GM12891 (cell line): ENCODE results near the gene CRYBA4.

Experiments used
- POLR2A ChIP-seq: IDR thresholded peaks from 2 replicates; pipeline ENCODE4 v1.6.1; 2011; ENCODE audit warnings: low read depth, low read length, control low read depth
- SPI1 ChIP-seq: IDR thresholded peaks from 2 replicates; pipeline ENCODE4 v1.6.1; 2011; ENCODE audit warnings: low read depth, low read length, control low read depth
- TAF1 ChIP-seq: IDR thresholded peaks from 2 replicates; pipeline ENCODE4 v1.6.1; 2011; ENCODE audit warnings: low read depth, low read length, control low read depth

GRCh38 chr22:26616650-26617049 is 5.1 kb upstream of the CRYBA4 start:
- no peak for TF ChIP-seq POLR2A
- no peak for TF ChIP-seq TAF1
- TF ChIP-seq SPI1, result no peak
